Measurements from ENCODE around the gene FAM221B.

FAM221B gene

DNA sequence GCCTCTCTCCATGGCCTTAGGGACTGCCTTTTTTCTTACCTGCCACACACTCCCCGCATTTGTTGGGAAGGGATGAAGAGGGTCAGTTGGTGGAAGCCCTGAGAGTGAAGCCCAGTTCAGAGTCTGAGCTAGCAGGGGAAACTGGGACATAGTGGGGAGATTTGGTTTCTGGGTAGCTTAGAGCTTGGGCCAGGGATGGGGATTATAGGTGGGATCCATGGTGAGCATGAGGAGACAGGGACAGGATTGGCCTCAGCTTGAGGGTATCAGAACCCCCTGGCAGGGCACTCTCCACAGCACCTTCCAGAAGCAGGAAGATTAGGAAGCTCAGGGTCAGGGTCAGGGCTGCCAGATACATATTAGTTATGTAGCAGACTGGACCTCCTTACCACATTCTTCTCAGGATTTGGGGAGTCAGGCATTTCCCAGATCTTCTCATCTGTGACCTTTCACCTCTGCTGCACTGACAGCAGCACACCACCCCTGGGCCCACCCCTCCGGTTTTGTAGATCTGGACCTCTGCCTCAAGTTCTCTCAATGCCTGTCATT is 23.8 kb upstream of the FAM221B start:
- TF ChIP-seq EZH2phosphoT487 (IDR thresholded peaks at IDR 0.05; ENCODE audit: low read length) (no peak), CTCF (IDR thresholded peaks at IDR 0.05; ENCODE audit: low read length) (no peak), EZH2 (optimal IDR thresholded peaks at IDR 0.05; ENCODE audit: low read depth, low read length) (no peak)
- H3F3A ChIP-seq (ENCODE audit: insufficient read depth, low read length), result peaks cover 18% of the 10 kb centered on the region
- DNase-seq, result no peak
- H3K27ac ChIP-seq (ENCODE audit: low read length), result no peak overlapping the region
- H3K36me3 ChIP-seq (replicated peaks; ENCODE audit: insufficient read depth, low read length), result no peaks in the 10 kb centered on the region
- no peak overlapping the region for H2AFZ ChIP-seq (ENCODE audit: low read length)
- no peaks in the 10 kb centered on the region for H3K27me3 ChIP-seq (replicated peaks; ENCODE audit: insufficient read depth, low read length)
- H3K9me3 ChIP-seq (replicated peaks; ENCODE audit: insufficient read depth, low read length), result no peaks in the 10 kb centered on the region
- H3K9me2 ChIP-seq (replicated peaks; ENCODE audit: insufficient read depth, low read length), result no peaks in the 10 kb centered on the region
- no peak overlapping the region for H3K4me3 ChIP-seq (ENCODE audit: low read length)
- no peaks in the 10 kb centered on the region for H4K20me1 ChIP-seq (ENCODE audit: insufficient read depth, low read length)
- H3K4me2 ChIP-seq (ENCODE audit: low read depth, low read length), result no peak overlapping the region
- H3K79me2 ChIP-seq (ENCODE audit: low read length), result no peaks in the 10 kb centered on the region
- H3K4me1 ChIP-seq (ENCODE audit: low read length), result peaks cover 20% of the 10 kb centered on the region
- H3K9ac ChIP-seq (ENCODE audit: low read length), result no peak overlapping the region

GRCh38 chr9:35847792-35848572 is 19.4 kb upstream of the FAM221B start:
- no peaks in the 10 kb centered on the region for H3K79me2 ChIP-seq (ENCODE audit: low read length)
- H3K4me2 ChIP-seq (ENCODE audit: low read depth, low read length), result peak overlapping the region; percentile 59
- H3F3A ChIP-seq (ENCODE audit: insufficient read depth, low read length), result peaks cover 28% of the 10 kb centered on the region
- no peaks in the 10 kb centered on the region for H3K36me3 ChIP-seq (replicated peaks; ENCODE audit: insufficient read depth, low read length)
- peaks cover 58% of the 10 kb centered on the region for H3K4me1 ChIP-seq (ENCODE audit: low read length)
- peak overlapping the region; percentile 54 for H2AFZ ChIP-seq (ENCODE audit: low read length)
- peak; percentile 90 for DNase-seq
- H3K9ac ChIP-seq (ENCODE audit: low read length), result peak overlapping the region; percentile 43; the same call in 1 of the 2 replicates
- H3K9me2 ChIP-seq (replicated peaks; ENCODE audit: insufficient read depth, low read length), result no peaks in the 10 kb centered on the region
- TF ChIP-seq EZH2phosphoT487 (IDR thresholded peaks at IDR 0.05; ENCODE audit: low read length) (no peak), EZH2 (optimal IDR thresholded peaks at IDR 0.05; ENCODE audit: low read depth, low read length) (no peak), CTCF (IDR thresholded peaks at IDR 0.05; ENCODE audit: low read length) (no peak)
- H3K27me3 ChIP-seq (replicated peaks; ENCODE audit: insufficient read depth, low read length), result no peaks in the 10 kb centered on the region
- H3K9me3 ChIP-seq (replicated peaks; ENCODE audit: insufficient read depth, low read length), result no peaks in the 10 kb centered on the region
- H3K27ac ChIP-seq (ENCODE audit: low read length), result peak overlapping the region; percentile 84
- peak overlapping the region; percentile 24; the same call in 1 of the 2 replicates for H3K4me3 ChIP-seq (ENCODE audit: low read length)
- no peaks in the 10 kb centered on the region for H4K20me1 ChIP-seq (ENCODE audit: insufficient read depth, low read length)

- H3K79me2 ChIP-seq (ENCODE audit: low read length), result no peaks in the 10 kb centered on the region
- no peaks in the 10 kb centered on the region for H3K9me2 ChIP-seq (replicated peaks; ENCODE audit: insufficient read depth, low read length)
- H3K9me3 ChIP-seq (replicated peaks; ENCODE audit: insufficient read depth, low read length), result no peaks in the 10 kb centered on the region
- H4K20me1 ChIP-seq (ENCODE audit: insufficient read depth, low read length), result no peaks in the 10 kb centered on the region
- no peak overlapping the region for H3K4me3 ChIP-seq (ENCODE audit: low read length)
- H3K9ac ChIP-seq (ENCODE audit: low read length), result no peak overlapping the region
- DNase-seq, result no peak
- peaks cover 28% of the 10 kb centered on the region for H3F3A ChIP-seq (ENCODE audit: insufficient read depth, low read length)
- TF ChIP-seq CTCF (IDR thresholded peaks at IDR 0.05; ENCODE audit: low read length) (no peak), EZH2phosphoT487 (IDR thresholded peaks at IDR 0.05; ENCODE audit: low read length) (no peak), EZH2 (optimal IDR thresholded peaks at IDR 0.05; ENCODE audit: low read depth, low read length) (no peak)
- no peaks in the 10 kb centered on the region for H3K36me3 ChIP-seq (replicated peaks; ENCODE audit: insufficient read depth, low read length)
- H3K27me3 ChIP-seq (replicated peaks; ENCODE audit: insufficient read depth, low read length), result no peaks in the 10 kb centered on the region
- peaks cover 69% of the 10 kb centered on the region for H3K4me1 ChIP-seq (ENCODE audit: low read length)
- no peak overlapping the region for H2AFZ ChIP-seq (ENCODE audit: low read length)
- no peak overlapping the region for H3K27ac ChIP-seq (ENCODE audit: low read length)
- H3K4me2 ChIP-seq (ENCODE audit: low read depth, low read length), result no peak overlapping the region
Observed at GRCh38 chr9:35845824-35846771, 17.6 kb upstream of the FAM221B start.

Data from MM.1S (cell line).